Neural cell (in vitro differentiated cells): Measurements from ENCODE around the gene MLEC. TPM values are rescaled to one million over a fixed set of nuclear protein-coding genes. Genes with fewer than 3 reads are reported as not detected.

Experiments used
- H2AFZ ChIP-seq: fragments of 200-600, 300-800 bp; sonication (generic), shearing (Covaris generic); 2 replicates; pipeline ENCODE4 v1.6.0; 2014; ENCODE audit warnings: low read depth, mild to moderate bottlenecking, antibody characterized with exemption, low read length, moderate library complexity
- H3F3A ChIP-seq: fragments of 200-600 bp; shearing (Covaris generic); 2 replicates; pipeline ENCODE4 v1.6.1; 2016; ENCODE audit warnings: mild to moderate bottlenecking, moderate library complexity, mixed read lengths, antibody characterized with exemption, low read length; ENCODE audit not compliant: insufficient read depth, poor library complexity, severe bottlenecking
- H3K27ac ChIP-seq: fragments of 200-600, 300-800 bp; sonication (generic), shearing (Covaris generic); 2 replicates; pipeline ENCODE4 v1.5.1; 2014; ENCODE audit warnings: mild to moderate bottlenecking, low read length, moderate library complexity
- H3K27me3 ChIP-seq: fragments of 300-800, 200-600 bp; sonication (generic), shearing (Covaris generic); 2 replicates; pipeline ENCODE4 v1.6.0; 2014; ENCODE audit warnings: mild to moderate bottlenecking, low read depth, low read length, moderate library complexity; ENCODE audit not compliant: insufficient read depth
- H3K36me3 ChIP-seq: fragments of 300-800, 200-600 bp; sonication (generic), shearing (Covaris generic); 2 replicates; pipeline ENCODE4 v1.5.1; 2014; ENCODE audit warnings: mild to moderate bottlenecking, antibody characterized with exemption, low read length, moderate library complexity; ENCODE audit not compliant: insufficient read depth
- H3K4me2 ChIP-seq: fragments of 300-800, 200-600 bp; sonication (generic), shearing (Covaris generic); 2 replicates; pipeline ENCODE4 v1.6.0; 2014; ENCODE audit warnings: mild to moderate bottlenecking, low read length
- H3K4me3 ChIP-seq: fragments of 300-800, 200-600 bp; sonication (generic), shearing (Covaris generic); 2 replicates; pipeline ENCODE4 v1.5.1; 2014; ENCODE audit warnings: mild to moderate bottlenecking, low read length, moderate library complexity
- H3K79me2 ChIP-seq: fragments of 200-600 bp; shearing (Covaris generic); replicated peaks from 2 replicates; pipeline ENCODE4 v1.6.0; 2014; ENCODE audit warnings: mild to moderate bottlenecking, low read length, moderate library complexity; ENCODE audit not compliant: insufficient read depth
- H3K9ac ChIP-seq: fragments of 300-800, 200-600 bp; sonication (generic), shearing (Covaris generic); 2 replicates; pipeline ENCODE4 v1.6.1; 2016; ENCODE audit warnings: mild to moderate bottlenecking, low read length, mixed read lengths
- H3K9me2 ChIP-seq: fragments of 200-600 bp; shearing (Covaris generic); 2 replicates; pipeline ENCODE4 v1.6.1; 2016; ENCODE audit warnings: mild to moderate bottlenecking, low read length, mixed read lengths; ENCODE audit not compliant: insufficient read depth
- H3K9me3 ChIP-seq: fragments of 200-600, 300-800 bp; sonication (generic), shearing (Covaris generic); 2 replicates; pipeline ENCODE4 v1.6.1; 2016; ENCODE audit warnings: mild to moderate bottlenecking, mixed run types, low read length, moderate library complexity, mixed read lengths
- H4K20me1 ChIP-seq: fragments of 200-600 bp; shearing (Covaris generic); 2 replicates; pipeline ENCODE4 v1.6.1; 2016; ENCODE audit warnings: mild to moderate bottlenecking, mixed run types; ENCODE audit not compliant: insufficient read depth
- CTCF ChIP-seq: fragments of 450-650 bp; IDR thresholded peaks from 2 replicates; pipeline ENCODE4 v1.5.1; 2014; ENCODE audit warnings: antibody characterized with exemption, mild to moderate bottlenecking, moderate library complexity; ENCODE audit not compliant: poor library complexity, severe bottlenecking
- EP300 ChIP-seq: fragments of 450-650 bp; conservative IDR thresholded peaks from 2 replicates; pipeline ENCODE4 v1.6.1; 2014; ENCODE audit warnings: antibody characterized with exemption, mild to moderate bottlenecking, moderate library complexity; ENCODE audit not compliant: poor library complexity, severe bottlenecking
- EZH2 ChIP-seq: fragments of 200-600, 300-800 bp; shearing (Covaris generic), sonication (generic); IDR thresholded peaks from 2 replicates; pipeline ENCODE4 v1.6.1; 2014; ENCODE audit warnings: antibody characterized with exemption, low read length, borderline replicate concordance, mild to moderate bottlenecking; ENCODE audit not compliant: insufficient read depth, poor library complexity, severe bottlenecking
- MXI1 ChIP-seq: fragments of 450-650 bp; conservative IDR thresholded peaks from 2 replicates; pipeline ENCODE4 v1.6.1; 2014; ENCODE audit warnings: antibody characterized with exemption, mild to moderate bottlenecking; ENCODE audit not compliant: poor library complexity, severe bottlenecking
- POLR2AphosphoS5 ChIP-seq: IDR thresholded peaks from 2 replicates; pipeline ENCODE4 v1.6.1; 2012
- RAD21 ChIP-seq: fragments of 450-650 bp; conservative IDR thresholded peaks from 2 replicates; pipeline ENCODE4 v1.6.1; 2014; ENCODE audit warnings: antibody characterized with exemption, mild to moderate bottlenecking, moderate library complexity
- REST ChIP-seq: IDR thresholded peaks from 2 replicates; pipeline ENCODE4 v1.6.1; 2012; ENCODE audit warnings: borderline replicate concordance
- SMC3 ChIP-seq: fragments of 450-650 bp; conservative IDR thresholded peaks from 2 replicates; pipeline ENCODE4 v1.6.1; 2014; ENCODE audit warnings: antibody characterized with exemption, mild to moderate bottlenecking, moderate library complexity; ENCODE audit not compliant: poor library complexity
- TAF1 ChIP-seq: IDR thresholded peaks from 2 replicates; pipeline ENCODE4 v1.6.1; 2012; ENCODE audit warnings: low read depth
- polyA plus RNA-seq: library from polyadenylated mRNA; depleted of rRNA; stranded (reverse); fragments of >200 nt; gene quantifications from 2 replicates; pipeline ENCODE4 v1.2.3, GENCODE V29; 2014

Gene MLEC
- polyA plus RNA-seq, 1 donor from 2014 or later: 33.2 TPM

GRCh38 chr12:120680165-120680738 lies 6.7 kb upstream of the MLEC start:
- H3K9me2 ChIP-seq: no peaks in the 10 kb centered on the region
- H3K27ac ChIP-seq: no peak overlapping the region
- no peaks in the 10 kb centered on the region for H3F3A ChIP-seq
- H3K9ac ChIP-seq: no peak overlapping the region
- TF ChIP-seq TAF1: no peak
- no peak for TF ChIP-seq REST
- TF ChIP-seq EZH2: no peak
- no peak for TF ChIP-seq MXI1
- no peak for TF ChIP-seq EP300
- no peak for TF ChIP-seq CTCF
- TF ChIP-seq POLR2AphosphoS5: no peak
- no peak for TF ChIP-seq RAD21
- TF ChIP-seq SMC3: no peak
- H3K27me3 ChIP-seq: no peaks in the 10 kb centered on the region
- no peaks in the 10 kb centered on the region for H3K36me3 ChIP-seq
- H3K9me3 ChIP-seq: no peaks in the 10 kb centered on the region
- no peak overlapping the region for H2AFZ ChIP-seq
- H3K4me3 ChIP-seq: no peak overlapping the region
- H4K20me1 ChIP-seq: no peaks in the 10 kb centered on the region
- no peaks in the 10 kb centered on the region for H3K79me2 ChIP-seq
- no peak overlapping the region for H3K4me2 ChIP-seq

- Histone ChIP-seq H3F3A (no peaks in the 10 kb centered on the region), H3K4me3 (no peak overlapping the region), H3K27ac (no peak overlapping the region), H3K4me2 (no peak overlapping the region), H3K36me3 (no peaks in the 10 kb centered on the region), H3K79me2 (peaks cover 22% of the 10 kb centered on the region), H3K9ac (no peak overlapping the region), H2AFZ (no peak overlapping the region), H4K20me1 (no peaks in the 10 kb centered on the region), H3K27me3 (no peaks in the 10 kb centered on the region), H3K9me3 (no peaks in the 10 kb centered on the region), H3K9me2 (no peaks in the 10 kb centered on the region)
- no peak for TF ChIP-seq EP300
- TF ChIP-seq REST: no peak
- no peak for TF ChIP-seq MXI1
- no peak for TF ChIP-seq POLR2AphosphoS5
- no peak for TF ChIP-seq CTCF
- TF ChIP-seq EZH2: no peak
- TF ChIP-seq TAF1: no peak
- no peak for TF ChIP-seq RAD21
These were observed 2.4 kb upstream of the MLEC start for GRCh38 chr12:120684523-120684932.
